ENCODE data around the gene HSPA1L. TPM values are rescaled to one million over a fixed set of nuclear protein-coding genes. Genes with fewer than 3 reads are reported as not detected.
"Not testable (repeated sequence)": the region's sequence is repeated elsewhere in the genome, so short reads cannot be mapped to it uniquely, and the experiment has no call there.

The HSPA1L gene
- total RNA-seq, 2 experiments from 2014 or later = 1.7 to 1.8 TPM

- ATAC-seq (ENCODE audit: poor library complexity) (peak; percentile 60), DNase-seq (peak in 13 of 14 experiments; percentile 30 to 85 (median 55))
- H3K27ac ChIP-seq (ENCODE audit: low read depth in 1 of 2, low read length in 2 of 2) = peak overlapping the region; percentile 83 to 84
- Mint-ChIP-seq H3K9me3 (no peaks in the 10 kb centered on the region), H3K27ac (peak overlapping the region; percentile 94), H3K4me1 (ENCODE audit: low read depth) (peaks cover 62% of the 10 kb centered on the region), H3K4me3 (peak overlapping the region; percentile 94), H3K27me3 (no peaks in the 10 kb centered on the region), H3K36me3 (ENCODE audit: low read depth) (peaks cover 17% of the 10 kb centered on the region)
- POLR2A ChIA-PET = interaction anchor here (0.6 to 2.7 kb wide), 5 partner anchors 12 to 275 kb away, joined by 3 to 17 read pairs (median 4); partner anchors contain the start of genes BAG6, LSM2 and VARS1
- intact Hi-C loops (cut with DNase I, micrococcal nuclease) = loop anchor here in 1 of 2 experiments (2.0 kb wide), 1 partner anchor 15 kb away; the partner anchor contains the start of gene LSM2
- no peaks in the 10 kb centered on the region for H3K9me3 ChIP-seq (ENCODE audit: control insufficient read depth in 1 of 2, insufficient read depth in 1 of 2, low read length in 2 of 2)
- TF ChIP-seq, protein P1, sequence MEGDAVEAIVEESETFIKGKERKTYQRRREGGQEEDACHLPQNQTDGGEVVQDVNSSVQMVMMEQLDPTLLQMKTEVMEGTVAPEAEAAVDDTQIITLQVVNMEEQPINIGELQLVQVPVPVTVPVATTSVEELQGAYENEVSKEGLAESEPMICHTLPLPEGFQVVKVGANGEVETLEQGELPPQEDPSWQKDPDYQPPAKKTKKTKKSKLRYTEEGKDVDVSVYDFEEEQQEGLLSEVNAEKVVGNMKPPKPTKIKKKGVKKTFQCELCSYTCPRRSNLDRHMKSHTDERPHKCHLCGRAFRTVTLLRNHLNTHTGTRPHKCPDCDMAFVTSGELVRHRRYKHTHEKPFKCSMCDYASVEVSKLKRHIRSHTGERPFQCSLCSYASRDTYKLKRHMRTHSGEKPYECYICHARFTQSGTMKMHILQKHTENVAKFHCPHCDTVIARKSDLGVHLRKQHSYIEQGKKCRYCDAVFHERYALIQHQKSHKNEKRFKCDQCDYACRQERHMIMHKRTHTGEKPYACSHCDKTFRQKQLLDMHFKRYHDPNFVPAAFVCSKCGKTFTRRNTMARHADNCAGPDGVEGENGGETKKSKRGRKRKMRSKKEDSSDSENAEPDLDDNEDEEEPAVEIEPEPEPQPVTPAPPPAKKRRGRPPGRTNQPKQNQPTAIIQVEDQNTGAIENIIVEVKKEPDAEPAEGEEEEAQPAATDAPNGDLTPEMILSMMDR (IDR thresholded peaks at IDR 0.05) = no peak
- H3K36me3 ChIP-seq (ENCODE audit: insufficient read depth, low read length) = no peaks in the 10 kb centered on the region
- peak overlapping the region; percentile 63 for H3K4me3 ChIP-seq (ENCODE audit: low read length)
- H3K27me3 ChIP-seq (ENCODE audit: control insufficient read depth in 1 of 2, insufficient read depth in 2 of 2, low read length in 2 of 2) = no peaks in the 10 kb centered on the region
- H3K4me1 ChIP-seq (ENCODE audit: insufficient read depth, low read length) = peaks cover 58% of the 10 kb centered on the region
- CTCF ChIA-PET = no interaction called here
Measured at GRCh38 chr6:31822036-31822821, 7.1 kb upstream of the HSPA1L start.

- CTCF ChIA-PET = no interaction called here
- H3K4me1 Mint-ChIP-seq (ENCODE audit: low read depth) = peaks cover 54% of the 10 kb centered on the region
Measured at GRCh38 chr6:31821301-31822035, 6.4 kb upstream of the HSPA1L start.

DNA sequence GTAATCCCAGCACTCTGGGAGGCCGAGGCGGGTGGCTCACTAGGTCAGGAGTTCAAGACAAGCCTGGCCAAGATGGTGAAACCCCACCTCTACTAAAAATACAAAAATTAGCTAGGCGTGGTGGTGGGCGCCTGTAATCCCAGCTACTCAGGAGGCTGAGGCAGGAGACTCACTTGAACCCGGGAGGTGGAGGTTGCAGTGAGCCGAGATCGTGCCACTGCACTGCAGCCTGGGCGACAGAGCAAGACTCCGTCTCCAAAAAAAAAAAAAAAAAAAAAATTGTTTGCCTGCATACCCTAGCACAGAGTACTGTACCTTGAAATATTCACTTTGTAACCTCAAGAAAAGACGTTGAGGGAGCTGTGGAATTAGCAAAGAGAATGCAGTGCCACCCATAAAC lies 5.3 kb upstream of the HSPA1L start:
- not testable (repeated sequence) for H3K27me3 Mint-ChIP-seq; DNase-seq; H3K9me3 ChIP-seq (ENCODE audit: control insufficient read depth in 1 of 2, insufficient read depth in 1 of 2, low read length in 2 of 2); ATAC-seq (ENCODE audit: poor library complexity); H3K4me3 Mint-ChIP-seq; H3K4me3 ChIP-seq (ENCODE audit: low read length); H3K27me3 ChIP-seq (ENCODE audit: control insufficient read depth in 1 of 2, insufficient read depth in 2 of 2, low read length in 2 of 2); H3K9me3 Mint-ChIP-seq; H3K36me3 ChIP-seq (ENCODE audit: insufficient read depth, low read length); H3K27ac ChIP-seq (ENCODE audit: low read depth in 1 of 2, low read length in 2 of 2)
- intact Hi-C loops (cut with DNase I, micrococcal nuclease) = loop anchor here in 1 of 2 experiments (2.0 kb wide), 1 partner anchor 92 kb away; the partner anchor contains the start of gene DDAH2
- peak overlapping the region; percentile 71 for H3K27ac Mint-ChIP-seq
- peaks cover 13% of the 10 kb centered on the region for H3K36me3 Mint-ChIP-seq (ENCODE audit: low read depth)
- peaks cover 50% of the 10 kb centered on the region for H3K4me1 Mint-ChIP-seq (ENCODE audit: low read depth)
- POLR2A ChIA-PET = interaction anchor here (1.2 to 1.6 kb wide), 2 partner anchors 85 to 156 kb away, joined by 3 to 7 read pairs; partner anchors contain the start of gene GPANK1
- CTCF ChIA-PET = interaction anchor here (0.7 to 1.3 kb wide), 2 partner anchors 10 to 275 kb away, joined by 3 to 10 read pairs; no protein-coding TSS in a partner anchor
- H3K4me1 ChIP-seq (ENCODE audit: insufficient read depth, low read length) = peaks cover 45% of the 10 kb centered on the region

More at GRCh38 chr6:31821301-31822035, 6.4 kb upstream of the HSPA1L start:
- Histone ChIP-seq H3K27me3 (ENCODE audit: control insufficient read depth in 1 of 2, insufficient read depth in 2 of 2, low read length in 2 of 2) (no peaks in the 10 kb centered on the region), H3K9me3 (ENCODE audit: control insufficient read depth in 1 of 2, insufficient read depth in 1 of 2, low read length in 2 of 2) (no peaks in the 10 kb centered on the region), H3K27ac (ENCODE audit: low read depth in 1 of 2, low read length in 2 of 2) (peak overlapping the region; percentile 50 to 83), H3K4me3 (ENCODE audit: low read length) (peak overlapping the region; percentile 63), H3K4me1 (ENCODE audit: insufficient read depth, low read length) (peaks cover 52% of the 10 kb centered on the region), H3K36me3 (ENCODE audit: insufficient read depth, low read length) (no peaks in the 10 kb centered on the region)
- H3K4me3 Mint-ChIP-seq = peak overlapping the region; percentile 94
- H3K27ac Mint-ChIP-seq = peak overlapping the region; percentile 94
- ATAC-seq (ENCODE audit: poor library complexity) (peak; percentile 4), DNase-seq (peak in 2 of 14 experiments; percentile 43 to 52)
- POLR2A ChIA-PET = interaction anchor here (0.6 to 2.7 kb wide), 5 partner anchors 12 to 275 kb away, joined by 3 to 17 read pairs (median 4); partner anchors contain the start of genes LSM2 and VARS1
- no peaks in the 10 kb centered on the region for H3K27me3 Mint-ChIP-seq
- peaks cover 13% of the 10 kb centered on the region for H3K36me3 Mint-ChIP-seq (ENCODE audit: low read depth)
- H3K9me3 Mint-ChIP-seq = no peaks in the 10 kb centered on the region
- intact Hi-C loops (cut with DNase I, micrococcal nuclease) = loop anchor here (2.0 kb wide), 2 partner anchors 15 to 93 kb away; partner anchors contain the start of genes DDAH2 (in 1 of the 2) and LSM2 (in 1 of the 2)
- TF ChIP-seq, protein P1 (IDR thresholded peaks at IDR 0.05) = no peak
